HG02678 (cell line): ENCODE results near the gene CCDC57.
A peak's percentile ranks its signal among the peaks of the same experiment; 100 is the strongest.
"Not testable (repeated sequence)": the region's sequence is repeated elsewhere in the genome, so short reads cannot be mapped to it uniquely, and the experiment has no call there.

Experiments
- ATAC-seq: cut with Tn5 transposase; IDR thresholded peaks from one replicate; pipeline ENCODE4 v1.9.1; 2021; ENCODE audit warnings: mild to moderate bottlenecking, moderate library complexity; ENCODE audit not compliant: unreplicated experiment

The CCDC57 gene

DNA sequence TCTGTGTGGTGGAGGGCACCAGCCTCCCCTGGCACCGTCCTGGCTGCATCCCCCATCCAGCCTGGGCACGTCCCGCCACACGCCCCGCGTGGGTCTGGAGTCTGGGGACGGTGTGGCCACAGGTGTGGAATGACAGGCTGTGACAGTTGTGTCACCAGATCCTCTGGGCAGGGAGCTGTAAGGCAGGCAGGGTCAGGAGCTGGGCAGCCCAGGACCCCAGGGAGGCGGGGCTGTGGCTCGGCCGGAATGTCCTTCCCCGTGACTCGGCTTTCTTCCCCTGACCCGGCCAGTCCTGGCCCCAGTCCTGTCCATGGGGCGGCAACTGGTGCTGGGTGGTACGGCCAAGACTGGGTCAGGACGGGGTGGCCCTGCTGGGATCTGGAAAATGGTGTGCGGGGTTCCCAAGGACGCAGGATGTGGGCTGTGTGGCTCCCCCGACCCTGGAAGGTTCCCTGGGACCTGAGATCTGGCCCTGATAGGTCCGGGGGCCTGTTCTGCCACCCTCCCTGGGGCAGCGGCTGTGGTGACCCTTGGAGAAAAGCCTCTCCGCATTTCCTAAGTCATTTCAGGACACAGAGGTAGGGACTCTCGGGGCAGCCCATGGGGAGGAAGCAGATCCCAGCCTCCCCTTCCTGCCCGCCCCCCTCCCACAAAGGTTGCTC lies 12.9 kb upstream of the CCDC57 start:
- ATAC-seq = no peak

DNA sequence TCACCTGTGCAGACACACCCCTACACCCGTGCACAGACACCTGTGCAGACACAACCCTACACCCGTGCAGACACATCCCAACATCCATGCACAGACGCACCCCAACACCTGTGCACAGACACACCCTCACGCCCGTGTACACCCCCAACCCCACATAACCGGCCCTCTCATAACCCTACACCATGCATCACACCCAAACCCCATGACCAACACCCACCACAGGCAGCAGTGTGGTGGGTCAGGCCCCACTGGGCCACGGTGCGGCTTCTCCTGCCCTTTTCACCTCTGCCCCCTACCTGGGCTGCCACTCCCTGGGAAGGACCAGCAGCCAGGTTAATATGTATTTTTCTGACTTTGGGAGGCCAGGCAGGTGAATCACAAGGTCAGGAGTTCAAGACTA lies 12.0 kb upstream of the CCDC57 start:
- no peak for ATAC-seq

DNA sequence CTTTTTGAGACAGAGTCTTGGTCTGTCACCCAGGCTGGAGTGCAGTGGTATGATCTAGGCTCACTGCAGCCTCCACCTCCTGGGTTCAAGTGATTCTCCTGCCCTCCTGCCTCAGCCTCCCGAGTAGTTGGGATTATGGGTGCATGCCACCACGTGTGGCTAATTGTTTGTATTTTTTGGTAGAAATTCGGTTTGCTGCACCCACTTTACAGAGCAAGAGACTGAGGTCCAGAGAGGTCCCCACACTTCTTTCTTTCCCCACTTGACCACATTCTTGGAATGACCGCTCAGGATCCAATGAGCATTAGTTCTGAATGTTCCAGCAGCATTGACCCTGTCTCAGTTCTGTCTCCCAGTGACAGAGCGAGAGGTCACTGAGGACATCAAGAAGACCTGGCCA lies 10.9 kb upstream of the CCDC57 start:
- ATAC-seq = no peak

DNA sequence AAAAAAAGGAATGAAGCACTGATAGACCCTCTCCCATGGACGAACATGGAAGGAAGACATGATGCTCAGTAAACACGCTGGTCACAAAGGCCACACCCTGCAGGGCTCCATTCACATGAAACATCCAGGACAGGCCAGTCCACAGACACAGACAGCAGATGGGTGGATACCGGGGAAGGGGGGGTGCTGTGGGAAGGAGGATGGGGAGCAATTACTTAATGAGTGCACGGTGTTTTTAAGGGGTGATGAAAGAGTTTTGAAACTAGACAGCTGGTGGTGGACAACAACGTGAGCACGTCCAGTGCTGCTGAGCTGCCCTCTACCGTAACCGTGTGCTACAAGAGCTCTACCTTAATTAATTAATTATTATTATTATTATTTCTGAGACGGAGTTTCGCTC lies 10.2 kb upstream of the CCDC57 start:
- ATAC-seq = no peak

DNA sequence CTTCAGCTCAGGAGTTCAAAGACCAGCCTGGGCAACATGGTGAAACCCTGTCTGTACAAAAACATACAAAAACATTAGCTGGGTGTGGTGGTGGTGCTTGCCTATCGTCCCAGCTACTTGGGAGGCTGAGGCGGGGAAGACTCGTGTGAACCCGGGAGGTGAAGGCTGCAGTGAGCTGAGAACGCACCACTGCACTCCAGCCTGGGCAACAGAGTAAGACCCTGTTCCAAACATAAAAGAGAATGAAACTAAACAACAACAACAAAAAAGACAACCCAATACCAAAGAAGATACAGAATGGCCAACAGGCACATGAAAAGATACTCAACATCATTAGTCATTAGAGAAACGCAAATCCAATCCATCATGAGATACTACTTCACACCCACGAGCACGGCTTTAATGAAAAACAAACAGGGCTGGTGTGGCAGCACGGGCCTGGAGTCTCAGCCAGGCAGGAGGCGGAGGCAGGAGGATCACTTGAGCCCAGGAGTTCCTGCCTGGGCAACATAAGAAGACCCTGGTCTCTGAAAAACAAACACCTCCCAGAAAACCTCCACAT lies 8.8 kb upstream of the CCDC57 start:
- no peak for ATAC-seq

DNA sequence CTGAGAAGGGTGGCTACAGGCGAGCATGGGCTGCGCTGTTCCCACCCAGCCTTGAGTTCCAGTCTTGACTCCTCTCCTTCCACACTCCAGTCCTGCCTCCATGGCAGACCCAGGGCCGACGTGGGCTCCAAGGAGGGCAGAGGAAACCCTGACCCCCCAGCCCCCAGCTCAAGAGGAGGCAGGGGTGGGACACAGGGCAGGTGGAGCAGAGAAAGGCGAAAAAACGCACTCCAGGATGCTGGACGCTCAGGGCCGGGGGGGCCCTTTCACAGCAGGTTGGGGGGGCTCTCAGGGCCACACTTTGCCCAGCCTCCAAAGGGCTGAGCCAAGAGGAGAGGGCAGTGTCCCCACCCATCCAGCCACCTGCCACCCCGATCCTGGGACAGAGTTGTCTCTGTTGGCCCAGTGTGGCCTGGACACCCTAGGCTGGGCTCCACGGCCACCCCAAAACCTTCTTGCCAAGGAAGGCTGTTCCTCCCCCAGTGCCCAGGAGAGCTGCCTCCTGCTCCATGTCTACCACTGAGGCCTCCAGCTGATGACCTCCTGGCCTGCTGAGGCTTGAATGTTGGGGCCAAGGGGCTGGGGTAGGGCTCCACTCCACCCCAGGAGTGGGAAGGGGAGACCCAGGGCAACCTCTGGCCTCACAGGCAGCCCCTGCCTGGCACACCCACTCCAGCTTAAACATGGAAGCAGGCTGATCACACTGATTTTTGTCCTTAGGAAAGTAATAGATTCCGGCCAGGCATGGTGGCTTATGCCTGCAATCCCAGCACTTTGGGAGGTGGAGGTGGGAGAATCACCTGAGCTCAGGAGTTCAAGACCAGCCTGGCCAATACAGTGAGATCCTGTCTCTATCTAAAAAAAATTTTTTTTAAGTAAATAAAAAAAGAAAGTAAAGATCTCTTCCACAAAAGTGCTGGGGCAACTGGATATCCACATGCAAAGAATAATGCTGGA lies 7.4 kb upstream of the CCDC57 start:
- ATAC-seq = no peak

DNA sequence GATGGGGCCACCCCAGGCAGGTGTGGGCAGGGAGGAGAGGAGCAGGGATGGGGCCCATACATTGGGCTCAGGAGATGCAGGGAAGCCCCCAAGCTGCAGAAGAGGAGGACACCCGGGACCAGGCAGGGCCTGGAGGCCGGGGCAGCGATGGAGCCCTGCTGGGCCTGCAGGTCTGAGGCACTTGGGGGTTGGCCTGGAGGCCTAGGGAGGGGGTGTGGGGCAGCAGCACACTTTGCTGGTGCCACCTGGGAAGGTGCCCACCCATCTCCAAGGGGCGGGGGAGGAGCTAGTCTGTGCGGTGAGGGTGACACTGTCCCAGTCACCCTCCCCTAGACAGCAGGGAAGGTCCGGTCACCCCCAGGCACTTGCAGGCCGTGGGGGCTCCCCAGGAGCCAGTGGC lies 6.4 kb upstream of the CCDC57 start:
- no peak for ATAC-seq

DNA sequence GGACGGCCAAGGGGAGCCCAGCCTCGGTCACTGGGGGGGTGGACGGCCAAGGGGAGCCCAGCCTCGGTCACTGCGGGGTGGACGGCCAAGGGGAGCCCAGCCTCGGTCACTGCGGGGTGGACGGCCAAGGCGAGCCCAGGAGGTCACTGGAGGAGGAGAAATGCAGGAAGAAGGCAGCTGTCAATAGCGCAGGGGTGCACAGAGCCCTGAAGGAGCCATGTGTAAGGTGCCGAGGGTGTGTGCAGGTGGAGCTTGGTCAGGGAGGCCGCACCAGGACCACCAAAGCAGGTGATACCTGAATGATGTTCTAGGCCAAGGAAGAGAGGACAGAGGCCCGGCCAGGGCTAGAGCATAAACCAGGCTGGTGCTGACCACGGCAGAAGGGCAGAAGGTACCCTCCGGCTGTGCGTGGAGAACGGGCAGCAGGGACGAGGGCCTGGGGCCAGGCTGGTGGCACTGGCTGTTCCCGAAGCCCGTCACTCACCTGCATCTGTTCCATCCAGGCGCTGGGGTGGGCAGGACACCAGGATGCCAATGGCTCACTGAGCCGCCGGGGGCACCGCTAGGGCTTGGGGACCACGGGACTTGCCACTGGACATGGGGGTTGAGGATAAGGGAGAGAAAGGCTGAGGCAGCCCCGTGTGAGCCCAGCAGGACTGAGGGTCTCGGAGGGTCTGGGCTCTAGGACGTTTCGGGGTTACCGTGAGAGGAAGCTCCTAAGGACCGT lies 5.9 kb upstream of the CCDC57 start:
- ATAC-seq = no peak

DNA sequence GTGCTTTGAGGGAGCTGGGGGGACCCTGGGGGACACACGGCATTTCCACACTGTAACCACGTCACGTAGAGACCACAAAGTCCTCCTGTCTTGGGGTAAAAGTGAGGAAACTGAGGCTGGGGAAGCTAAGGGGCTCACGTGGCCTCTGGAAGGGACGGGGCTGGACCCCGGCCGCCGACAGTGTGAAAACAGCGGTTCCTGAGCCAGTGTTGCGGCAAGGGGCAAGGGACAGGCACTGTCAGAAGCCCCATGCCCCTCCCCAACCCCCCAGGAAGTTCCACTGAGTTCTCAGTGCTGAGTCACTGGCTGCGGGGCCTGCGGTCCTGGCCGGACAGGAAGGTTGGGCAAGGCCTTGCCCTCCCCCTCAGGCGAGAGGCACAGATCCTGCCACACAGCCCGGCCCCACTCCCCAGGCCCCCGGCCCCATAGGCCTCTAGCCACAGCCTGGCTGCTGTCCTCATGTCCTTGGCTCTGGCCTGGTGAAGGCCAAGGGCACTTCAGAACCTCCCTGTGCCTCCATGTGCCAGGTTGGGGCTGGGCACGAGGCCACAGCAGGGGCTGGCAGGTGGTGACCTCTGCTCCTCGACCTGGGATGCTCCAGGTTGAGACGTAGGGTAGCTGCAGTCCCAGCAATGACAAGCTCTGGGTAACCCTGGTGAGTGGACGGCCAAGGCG lies 5.0 kb upstream of the CCDC57 start:
- no peak for ATAC-seq

DNA sequence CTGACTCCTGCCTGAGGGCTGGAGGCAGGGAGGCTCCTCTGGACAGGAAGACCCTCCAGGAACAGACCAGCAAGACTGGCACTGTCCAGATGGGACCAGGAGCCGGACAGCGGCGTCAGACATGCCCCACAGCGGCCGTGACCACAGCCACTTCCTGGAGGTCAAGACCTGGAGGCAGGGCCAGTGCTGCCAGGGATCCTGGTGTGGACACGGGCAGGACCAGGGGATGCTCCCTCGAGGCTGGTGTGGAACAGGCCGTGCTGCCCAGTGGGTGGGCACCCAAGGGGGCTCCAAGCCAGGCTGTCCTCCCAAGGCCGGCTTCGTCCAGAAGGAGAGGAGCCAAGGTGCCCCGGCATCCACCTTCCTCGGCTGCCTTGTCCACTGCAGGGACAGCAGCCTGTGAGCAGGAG lies 4.5 kb upstream of the CCDC57 start:
- no peak for ATAC-seq

DNA sequence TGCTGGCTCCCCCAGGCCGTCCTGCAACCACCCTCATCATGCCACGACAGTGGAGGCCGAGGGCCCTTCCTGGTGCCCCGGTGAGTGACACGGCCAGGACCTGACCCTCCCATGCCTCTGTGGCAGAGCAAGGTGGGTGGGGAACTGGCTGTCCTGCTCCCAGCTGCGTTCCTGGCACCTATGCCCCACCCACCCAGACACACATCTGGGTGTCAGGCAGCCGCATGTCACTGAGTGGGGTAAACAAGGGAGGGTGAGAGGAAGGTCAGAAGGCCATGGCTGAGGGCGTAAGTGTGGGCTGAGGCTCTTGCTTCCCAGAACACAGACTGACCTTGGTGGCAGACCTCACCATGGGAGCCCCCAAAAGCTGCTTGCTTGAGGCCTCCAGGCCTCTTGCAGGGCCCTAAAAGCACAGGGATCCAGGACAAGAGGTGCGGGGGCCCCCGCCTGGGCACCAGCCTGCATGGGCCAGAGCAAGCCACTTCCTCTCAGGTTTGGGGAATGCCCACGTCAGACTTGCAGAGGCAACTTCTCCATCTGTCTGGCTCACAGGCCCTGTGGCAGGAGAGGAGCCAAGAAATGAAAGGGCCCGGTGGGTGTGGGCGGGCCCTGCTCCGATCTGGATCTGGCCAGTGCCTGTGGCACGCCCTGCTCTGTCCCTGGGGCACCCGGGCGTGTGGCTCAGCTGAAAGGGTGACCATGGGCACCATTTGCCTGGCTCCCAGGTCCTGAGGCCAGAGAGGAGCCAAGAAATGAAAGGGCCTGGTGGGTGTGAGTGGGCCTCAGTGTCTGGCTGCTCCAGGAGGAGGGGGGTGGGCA lies 3.9 kb upstream of the CCDC57 start:
- ATAC-seq = no peak

DNA sequence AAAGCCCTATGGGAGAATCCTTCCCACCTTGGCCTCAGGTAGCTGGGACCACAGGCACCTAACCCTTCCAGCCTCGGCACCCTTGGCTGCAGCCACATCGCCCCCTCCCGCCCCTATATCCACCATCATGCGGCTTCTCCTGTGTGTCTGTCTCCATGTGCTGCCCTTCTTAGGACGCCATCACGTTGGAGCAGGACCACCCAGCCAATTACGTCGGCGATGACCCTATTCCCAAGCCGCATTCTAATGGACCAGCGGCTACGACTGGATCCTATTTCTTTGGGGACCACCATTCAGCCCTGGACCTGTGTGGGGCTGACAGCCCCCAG lies 3.3 kb upstream of the CCDC57 start:
- ATAC-seq = no peak

DNA sequence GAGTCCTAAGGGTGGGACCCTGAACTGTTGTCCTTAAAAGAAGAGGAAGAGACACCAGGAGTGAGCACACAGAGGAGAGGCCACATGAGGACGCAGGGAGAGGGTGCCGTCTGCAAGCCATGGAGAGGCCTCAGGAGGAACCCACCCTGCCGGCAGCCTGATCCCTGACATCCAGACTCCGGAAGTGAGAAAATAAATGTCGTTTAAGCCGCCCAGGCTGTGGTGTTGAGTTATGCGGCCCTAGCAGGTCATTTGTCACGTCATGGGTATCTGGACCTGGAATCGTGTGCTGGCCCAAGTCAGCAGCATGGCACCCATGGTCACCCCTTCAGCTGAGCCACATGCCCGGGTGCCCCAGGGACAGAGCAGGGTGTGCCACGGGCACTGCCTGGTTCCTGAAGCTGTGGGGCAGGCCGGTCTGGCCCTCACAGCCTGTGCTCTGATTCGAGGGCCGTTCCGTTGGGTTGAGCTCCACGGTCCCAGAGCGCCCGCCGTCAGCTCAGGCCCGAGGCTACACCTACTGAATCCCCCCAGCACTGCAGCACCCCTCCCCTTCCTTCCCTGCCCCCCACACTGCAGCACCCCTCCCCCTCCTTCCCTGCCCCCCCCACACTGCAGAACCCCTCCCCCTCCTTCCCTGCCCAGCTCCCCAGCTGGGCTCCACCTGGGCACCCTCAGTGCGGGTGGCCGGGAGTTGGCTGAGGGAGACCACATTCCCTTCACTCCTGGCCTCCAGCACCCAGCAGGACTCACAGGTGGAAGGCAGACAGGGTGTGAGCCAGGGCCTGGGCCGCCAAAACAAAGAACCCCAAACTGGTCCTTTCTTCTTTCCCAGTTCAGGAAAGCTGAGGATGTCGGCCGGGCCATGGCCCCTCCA lies 2.7 kb upstream of the CCDC57 start:
- no peak for ATAC-seq

DNA sequence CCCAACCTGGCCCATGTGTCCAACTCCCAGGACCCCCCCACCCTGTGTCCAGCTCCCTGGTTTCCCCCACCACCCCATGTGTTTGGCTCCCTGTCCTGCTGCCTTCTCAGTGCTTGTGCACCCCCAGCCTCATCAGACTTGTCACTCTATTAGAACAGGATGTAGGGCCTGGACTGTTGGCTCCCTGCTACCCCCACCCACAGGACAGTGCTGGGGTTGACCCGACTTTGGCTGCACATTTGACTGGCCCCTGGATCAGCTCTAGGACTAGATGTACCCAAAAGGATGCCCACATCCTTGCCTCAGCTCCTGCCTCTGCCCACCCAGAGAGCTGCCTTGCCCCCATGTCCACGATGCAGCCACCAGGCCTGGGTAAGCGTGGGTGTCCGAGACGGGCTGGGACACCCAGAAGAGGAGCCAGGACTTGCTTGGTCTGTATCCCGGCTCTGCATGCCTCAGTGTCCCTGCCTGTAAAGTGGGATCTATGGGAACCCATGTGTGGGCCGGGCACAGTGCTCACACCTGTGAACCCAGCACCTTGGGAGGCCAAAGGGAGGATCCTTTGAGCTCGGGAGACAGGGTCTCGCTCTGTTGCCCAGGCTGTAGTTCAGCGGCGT lies 1.5 kb upstream of the CCDC57 start:
- ATAC-seq = no peak

DNA sequence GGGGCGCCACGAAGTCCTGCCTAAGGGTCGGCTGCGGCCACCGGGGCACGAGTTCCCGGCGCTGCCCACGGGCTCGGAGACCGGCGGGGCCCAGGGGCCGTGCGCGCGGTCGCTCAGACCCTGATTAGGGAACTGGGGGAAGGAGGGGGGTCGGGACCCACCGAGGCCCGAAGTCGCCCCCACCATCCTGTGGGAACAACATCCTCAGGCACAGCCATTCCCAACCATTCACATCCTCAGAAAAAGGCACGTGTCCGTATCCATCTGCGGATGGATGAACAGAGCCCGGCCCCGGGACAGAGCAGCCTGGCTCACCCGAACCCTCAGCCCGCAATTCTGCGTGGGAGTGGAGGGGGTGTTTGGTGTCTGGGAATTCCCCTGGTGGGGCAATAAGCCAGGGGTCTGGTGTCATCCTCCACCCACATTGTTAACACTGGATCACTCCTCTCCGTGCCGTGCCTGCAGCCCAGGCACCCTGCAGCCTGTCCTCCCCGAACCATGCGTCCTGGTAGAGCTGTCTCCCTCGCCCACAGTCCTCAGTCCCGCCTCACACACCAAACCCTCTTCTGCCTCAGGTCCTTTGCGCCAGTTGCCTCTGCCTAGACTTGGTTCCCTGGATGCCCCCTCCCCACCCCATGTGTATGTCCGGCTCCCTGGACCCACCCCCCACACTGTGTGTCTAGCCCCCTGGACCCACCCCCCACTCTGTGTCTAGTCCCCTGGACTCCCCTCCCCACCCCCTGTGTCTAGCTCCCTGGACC lies 789 bp upstream of the CCDC57 start:
- peak; percentile 3 for ATAC-seq

DNA sequence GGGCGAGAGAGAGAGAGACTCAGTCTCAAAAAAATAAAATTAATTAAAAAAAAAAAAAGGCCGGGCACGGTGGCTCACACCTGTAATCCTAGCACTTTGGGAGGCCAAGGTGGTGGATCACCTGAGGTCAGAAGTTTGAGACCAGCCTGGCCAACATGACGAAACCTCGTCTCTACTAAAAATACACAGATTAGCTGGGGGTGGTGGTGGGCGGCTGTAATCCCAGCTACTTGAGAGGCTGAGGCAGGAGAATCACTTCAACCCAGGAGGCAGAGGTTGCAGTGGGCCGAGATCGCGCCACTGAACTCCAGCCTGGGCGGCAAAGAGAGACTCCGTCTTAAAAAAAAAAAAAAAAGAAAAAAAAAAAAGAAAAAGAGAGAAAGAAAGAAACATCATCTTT lies 2.0 kb downstream of the CCDC57 start:
- not testable (repeated sequence) for ATAC-seq

DNA sequence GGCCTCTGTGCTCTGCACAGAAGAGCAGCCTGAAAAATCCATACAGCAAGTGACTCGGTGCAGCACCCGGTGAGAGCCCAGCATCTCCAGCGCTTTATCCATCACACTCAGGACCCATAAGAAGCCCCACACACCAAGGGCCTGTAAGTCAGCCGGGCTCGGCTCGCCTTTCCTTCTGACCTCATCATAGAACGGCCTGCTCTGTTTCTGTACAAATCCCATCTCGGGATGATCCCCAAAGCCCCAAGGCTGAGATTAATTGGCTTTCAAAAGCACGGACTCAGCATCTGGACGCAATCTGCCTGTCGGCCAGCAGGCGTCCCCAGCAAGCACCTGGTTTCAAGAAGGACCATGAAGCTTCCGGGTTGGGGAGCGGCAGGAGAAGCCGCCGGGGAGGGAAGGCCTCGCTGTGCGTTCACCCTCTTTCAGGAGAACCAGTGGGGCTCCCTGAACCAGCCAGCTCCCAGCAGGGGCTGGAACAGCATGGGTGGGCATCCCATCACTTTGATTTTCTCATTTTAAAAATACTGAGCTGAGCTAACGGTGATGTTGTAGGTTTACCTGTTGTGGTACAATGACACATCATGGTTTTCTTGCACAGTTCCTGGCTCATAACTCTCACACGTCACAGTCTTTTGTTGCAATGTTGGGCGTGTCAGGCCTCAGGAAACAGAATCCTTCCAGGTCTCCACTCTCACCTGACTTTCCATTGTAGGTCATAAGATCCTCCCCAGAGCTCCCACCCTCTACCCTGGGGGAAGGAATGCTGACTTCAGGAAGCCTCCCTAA lies 6.7 kb downstream of the CCDC57 start:
- no peak for ATAC-seq
